ENCODE measurements around the gene USP7.

Gene USP7

GRCh38 chr16:8963010-8963820 is 491 bp downstream of the USP7 start:
- peak overlapping the region; percentile 92 for H3K4me3 Mint-ChIP-seq
- H3K9me3 Mint-ChIP-seq: no peaks in the 10 kb centered on the region
- peaks cover 4% of the 10 kb centered on the region for H3K27me3 Mint-ChIP-seq
- DNase-seq: no peak
- peaks cover 50% of the 10 kb centered on the region for H3K4me1 Mint-ChIP-seq
- no peak overlapping the region for H3K27ac Mint-ChIP-seq
- no peak for ATAC-seq
- peaks cover 13% of the 10 kb centered on the region for H3K36me3 Mint-ChIP-seq (ENCODE audit: low read depth)

GRCh38 chr16:8962393-8963009 is 1.2 kb downstream of the USP7 start:
- Mint-ChIP-seq H3K4me1 (peaks cover 57% of the 10 kb centered on the region), H3K9me3 (no peaks in the 10 kb centered on the region), H3K36me3 (ENCODE audit: low read depth) (peaks cover 13% of the 10 kb centered on the region), H3K27me3 (peaks cover 4% of the 10 kb centered on the region), H3K4me3 (peak overlapping the region; percentile 92), H3K27ac (peak overlapping the region; percentile 95)
- peak; percentile 58 for DNase-seq
- no peak for ATAC-seq

- no peak for DNase-seq
- Mint-ChIP-seq H3K4me3 (peak overlapping the region; percentile 92), H3K36me3 (ENCODE audit: low read depth) (peaks cover 13% of the 10 kb centered on the region), H3K27me3 (peaks cover 4% of the 10 kb centered on the region), H3K27ac (peak overlapping the region; percentile 95), H3K9me3 (no peaks in the 10 kb centered on the region), H3K4me1 (peaks cover 61% of the 10 kb centered on the region)
- ATAC-seq: no peak
These were observed 1.8 kb downstream of the USP7 start for GRCh38 chr16:8961811-8962390.

GRCh38 chr16:8960788-8961109 is 3.0 kb downstream of the USP7 start:
- H3K36me3 Mint-ChIP-seq (ENCODE audit: low read depth): peaks cover 13% of the 10 kb centered on the region
- H3K4me1 Mint-ChIP-seq: peaks cover 73% of the 10 kb centered on the region
- DNase-seq: no peak
- no peaks in the 10 kb centered on the region for H3K9me3 Mint-ChIP-seq
- peak overlapping the region; percentile 92 for H3K4me3 Mint-ChIP-seq
- H3K27ac Mint-ChIP-seq: peak overlapping the region; percentile 81
- ATAC-seq: no peak
- no peaks in the 10 kb centered on the region for H3K27me3 Mint-ChIP-seq

- Mint-ChIP-seq H3K4me3 (peak overlapping the region; percentile 92), H3K9me3 (no peaks in the 10 kb centered on the region), H3K27me3 (no peaks in the 10 kb centered on the region), H3K4me1 (peaks cover 78% of the 10 kb centered on the region), H3K36me3 (ENCODE audit: low read depth) (peaks cover 13% of the 10 kb centered on the region), H3K27ac (peak overlapping the region; percentile 81)
- DNase-seq (no peak), ATAC-seq (peak; percentile 16)
These were observed 3.6 kb downstream of the USP7 start for GRCh38 chr16:8959921-8960787.

GRCh38 chr16:8958344-8959167 is 5.2 kb downstream of the USP7 start:
- no peaks in the 10 kb centered on the region for H3K27me3 Mint-ChIP-seq
- H3K36me3 Mint-ChIP-seq (ENCODE audit: low read depth): peaks cover 13% of the 10 kb centered on the region
- peak; percentile 25 for DNase-seq
- H3K27ac Mint-ChIP-seq: peak overlapping the region; percentile 81
- peak; percentile 47 for ATAC-seq
- H3K4me1 Mint-ChIP-seq: peaks cover 82% of the 10 kb centered on the region
- peak overlapping the region; percentile 92 for H3K4me3 Mint-ChIP-seq
- no peaks in the 10 kb centered on the region for H3K9me3 Mint-ChIP-seq

- Mint-ChIP-seq H3K4me1 (peaks cover 89% of the 10 kb centered on the region), H3K36me3 (ENCODE audit: low read depth) (peaks cover 13% of the 10 kb centered on the region), H3K27ac (peak overlapping the region; percentile 81), H3K4me3 (peak overlapping the region; percentile 92), H3K9me3 (no peaks in the 10 kb centered on the region), H3K27me3 (no peaks in the 10 kb centered on the region)
- ATAC-seq (no peak), DNase-seq (no peak)
These were observed 6.1 kb downstream of the USP7 start for GRCh38 chr16:8957509-8958157.

GRCh38 chr16:8957063-8957397 is 6.7 kb downstream of the USP7 start:
- peak overlapping the region; percentile 52 for H3K27ac Mint-ChIP-seq

GRCh38 chr16:8956265-8957062 is 7.2 kb downstream of the USP7 start:
- H3K4me3 Mint-ChIP-seq: peak overlapping the region; percentile 24
- H3K27ac Mint-ChIP-seq: peak overlapping the region; percentile 52

More at GRCh38 chr16:8957063-8957397, 6.7 kb downstream of the USP7 start:
- Mint-ChIP-seq H3K4me3 (peak overlapping the region; percentile 24), H3K4me1 (peaks cover 92% of the 10 kb centered on the region), H3K9me3 (no peaks in the 10 kb centered on the region), H3K36me3 (ENCODE audit: low read depth) (peaks cover 9% of the 10 kb centered on the region), H3K27me3 (no peaks in the 10 kb centered on the region)
- ATAC-seq (no peak), DNase-seq (no peak)

GRCh38 chr16:8955828-8956227 is 7.9 kb downstream of the USP7 start:
- no peak for ATAC-seq
- Mint-ChIP-seq H3K4me3 (no peak overlapping the region), H3K27ac (peak overlapping the region; percentile 40)

More at GRCh38 chr16:8956265-8957062, 7.2 kb downstream of the USP7 start:
- Mint-ChIP-seq H3K9me3 (no peaks in the 10 kb centered on the region), H3K36me3 (ENCODE audit: low read depth) (peaks cover 3% of the 10 kb centered on the region), H3K27me3 (no peaks in the 10 kb centered on the region), H3K4me1 (peaks cover 92% of the 10 kb centered on the region)
- no peak for DNase-seq
- no peak for ATAC-seq

GRCh38 chr16:8953064-8953463 is 10.6 kb downstream of the USP7 start:
- Mint-ChIP-seq H3K4me1 (peaks cover 92% of the 10 kb centered on the region), H3K27me3 (no peaks in the 10 kb centered on the region)
- no peak for ATAC-seq

More at GRCh38 chr16:8955828-8956227, 7.9 kb downstream of the USP7 start:
- peaks cover under 1% of the 10 kb centered on the region for H3K36me3 Mint-ChIP-seq (ENCODE audit: low read depth)
- peaks cover 92% of the 10 kb centered on the region for H3K4me1 Mint-ChIP-seq
- H3K9me3 Mint-ChIP-seq: no peaks in the 10 kb centered on the region
- no peak for DNase-seq
- H3K27me3 Mint-ChIP-seq: no peaks in the 10 kb centered on the region

GRCh38 chr16:8952281-8952751 is 11.4 kb downstream of the USP7 start:
- Mint-ChIP-seq H3K27ac (peak overlapping the region; percentile 75), H3K4me3 (no peak overlapping the region), H3K27me3 (no peaks in the 10 kb centered on the region), H3K36me3 (ENCODE audit: low read depth) (no peaks in the 10 kb centered on the region), H3K4me1 (peaks cover 92% of the 10 kb centered on the region), H3K9me3 (no peaks in the 10 kb centered on the region)
- DNase-seq (no peak), ATAC-seq (no peak)

More at GRCh38 chr16:8953064-8953463, 10.6 kb downstream of the USP7 start:
- no peak overlapping the region for H3K4me3 Mint-ChIP-seq
- no peaks in the 10 kb centered on the region for H3K36me3 Mint-ChIP-seq (ENCODE audit: low read depth)
- H3K9me3 Mint-ChIP-seq: no peaks in the 10 kb centered on the region
- DNase-seq: no peak
- peak overlapping the region; percentile 61 for H3K27ac Mint-ChIP-seq
